Measurements from ENCODE around the gene PCOLCE2. TPM values are rescaled to one million over a fixed set of nuclear protein-coding genes. Genes with fewer than 3 reads are reported as not detected.

PCOLCE2 gene
- total and polyA plus RNA-seq, 12 donors, result 1.4 to 18.2 (median 4.3) TPM

- no peak overlapping the region for H3K4me3 ChIP-seq
- WGBS, 4 donors, result 67 to 79% (median 71%) methylated on average over 9 of the region's 9 CpGs
- intact Hi-C loops (cut with DNase I), result no loop called here
- no peaks in the 10 kb centered on the region for H3K27me3 ChIP-seq
- no peak for DNase-seq
- H3K36me3 ChIP-seq (replicated peaks in 1 of 2), result no peaks in the 10 kb centered on the region
- TF ChIP-seq POLR2A (IDR thresholded peaks at IDR 0.05), result no peak
- TF ChIP-seq CTCF (IDR thresholded peaks at IDR 0.05), result no peak
- H3K4me1 ChIP-seq (replicated peaks in 1 of 2), result no peaks in the 10 kb centered on the region
- no peak overlapping the region for H3K27ac ChIP-seq
- H3K9me3 ChIP-seq (replicated peaks in 1 of 3), result no peaks in the 10 kb centered on the region
Measured at GRCh38 chr3:142866841-142867631, 21.8 kb downstream of the PCOLCE2 start.

- DNase-seq, result no peak
- 70 to 79% (median 74%) methylated on average over 8 of the region's 8 CpGs for WGBS, 4 donors
- peaks cover 4% of the 10 kb centered on the region for H3K27me3 ChIP-seq
- no peak overlapping the region for H3K4me3 ChIP-seq
- no peak overlapping the region for H3K27ac ChIP-seq
- H3K9me3 ChIP-seq (replicated peaks in 1 of 3), result no peaks in the 10 kb centered on the region
- intact Hi-C loops (cut with DNase I), result no loop called here
- no peaks in the 10 kb centered on the region for H3K4me1 ChIP-seq (replicated peaks in 1 of 2)
- H3K36me3 ChIP-seq (replicated peaks in 1 of 2), result no peaks in the 10 kb centered on the region
- TF ChIP-seq CTCF (IDR thresholded peaks at IDR 0.05), result no peak
- no peak for TF ChIP-seq POLR2A (IDR thresholded peaks at IDR 0.05)
Measured at GRCh38 chr3:142863930-142864920, 24.7 kb downstream of the PCOLCE2 start.

GRCh38 chr3:142863010-142863817 lies 25.7 kb downstream of the PCOLCE2 start:
- TF ChIP-seq CTCF (IDR thresholded peaks at IDR 0.05) (no peak), POLR2A (IDR thresholded peaks at IDR 0.05) (no peak)
- Histone ChIP-seq H3K9me3 (replicated peaks in 1 of 3) (no peaks in the 10 kb centered on the region), H3K27ac (no peak overlapping the region), H3K4me3 (no peak overlapping the region), H3K27me3 (peaks cover 4% of the 10 kb centered on the region), H3K4me1 (replicated peaks in 1 of 2) (no peaks in the 10 kb centered on the region), H3K36me3 (replicated peaks in 1 of 2) (no peaks in the 10 kb centered on the region)
- DNase-seq, result no peak
- 39 to 49% (median 46%) methylated on average over 7 of the region's 7 CpGs for WGBS, 4 donors
- intact Hi-C loops (cut with DNase I), result no loop called here

Data from adrenal gland (tissue), 12 donors.